ENCODE data around the gene FAM168B. TPM values are rescaled to one million over a fixed set of nuclear protein-coding genes. Genes with fewer than 3 reads are reported as not detected.
"Not testable (repeated sequence)": the region's sequence is repeated elsewhere in the genome, so short reads cannot be mapped to it uniquely, and the experiment has no call there.

The FAM168B gene
- total RNA-seq, 1 donor from 2014 or later = 98.2 TPM

DNA sequence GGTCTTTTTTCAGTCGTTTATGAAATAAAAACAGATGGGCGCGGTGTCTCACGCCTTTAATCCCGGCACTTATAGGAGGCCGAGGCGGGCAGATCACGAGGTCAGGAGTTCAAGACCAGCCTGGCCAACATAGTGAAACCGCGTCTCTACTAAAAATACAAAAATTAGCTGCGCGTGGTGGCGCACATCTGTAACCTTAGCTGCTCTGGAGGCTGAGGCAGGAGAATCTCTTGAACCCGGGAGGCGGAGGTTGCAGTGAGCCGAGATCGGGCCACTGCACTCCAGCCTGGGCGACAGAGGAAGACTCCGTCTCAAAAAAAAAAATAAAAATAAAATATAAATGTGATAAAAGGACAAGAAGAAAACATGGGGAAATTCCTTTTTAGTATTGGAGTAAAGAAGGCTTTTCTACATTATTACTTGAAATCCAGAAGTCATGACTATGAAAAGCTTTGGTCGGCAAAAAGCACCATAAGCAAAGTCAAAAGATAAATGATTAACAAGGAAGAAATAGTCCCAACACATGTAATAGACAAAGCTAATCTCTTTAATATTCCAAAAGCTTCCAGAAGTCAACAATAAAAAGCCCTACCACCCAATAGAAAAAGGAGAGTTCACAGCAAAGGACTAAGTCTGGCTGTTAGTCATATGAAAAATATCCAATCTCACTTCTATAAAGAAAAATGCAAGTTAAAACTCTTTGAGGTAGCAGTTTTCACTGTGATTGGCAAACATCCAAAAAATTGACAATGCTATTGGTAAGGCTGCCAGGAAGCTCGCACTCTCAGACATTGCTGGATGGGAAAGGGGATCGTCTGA lies 1.4 kb upstream of the FAM168B start:
- DNase-seq = peak; percentile 73

DNA sequence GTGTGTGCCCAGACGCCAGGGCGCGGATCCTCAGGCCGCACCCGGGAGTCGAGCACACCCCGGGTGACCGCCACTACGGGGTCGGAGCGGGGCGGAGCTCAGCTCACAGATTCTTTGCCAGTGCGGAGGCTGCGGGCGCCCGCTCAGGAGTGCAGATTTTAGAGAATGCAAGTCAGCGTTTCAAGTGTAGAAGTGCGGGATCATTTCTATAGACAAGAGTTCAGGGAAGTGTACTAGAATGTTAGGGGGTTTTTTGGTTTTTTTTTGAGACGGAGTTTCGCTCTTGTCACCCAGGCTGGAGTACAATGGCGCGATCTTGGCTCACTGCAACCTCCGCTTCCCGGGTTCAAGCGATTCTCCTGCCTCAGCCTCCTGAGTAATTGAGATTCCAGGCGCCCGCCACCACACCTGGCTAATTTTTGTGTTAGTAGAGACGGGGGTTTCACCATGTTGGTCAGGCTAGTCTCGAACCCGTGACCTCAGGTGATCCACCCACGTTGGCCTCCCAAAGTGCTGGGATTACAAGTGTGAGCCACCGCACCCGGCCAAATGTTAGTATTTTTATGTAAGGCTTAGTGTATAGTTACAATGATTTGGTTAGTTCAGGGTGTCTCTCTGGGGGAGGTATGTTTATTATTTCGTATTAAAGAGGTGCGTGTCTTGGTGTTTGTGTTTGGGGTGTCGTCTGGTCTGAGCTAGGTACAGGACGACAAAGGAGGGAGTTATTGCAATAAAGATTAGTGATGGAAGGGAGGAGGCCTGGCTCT lies 619 bp upstream of the FAM168B start:
- DNase-seq = no peak

DNA sequence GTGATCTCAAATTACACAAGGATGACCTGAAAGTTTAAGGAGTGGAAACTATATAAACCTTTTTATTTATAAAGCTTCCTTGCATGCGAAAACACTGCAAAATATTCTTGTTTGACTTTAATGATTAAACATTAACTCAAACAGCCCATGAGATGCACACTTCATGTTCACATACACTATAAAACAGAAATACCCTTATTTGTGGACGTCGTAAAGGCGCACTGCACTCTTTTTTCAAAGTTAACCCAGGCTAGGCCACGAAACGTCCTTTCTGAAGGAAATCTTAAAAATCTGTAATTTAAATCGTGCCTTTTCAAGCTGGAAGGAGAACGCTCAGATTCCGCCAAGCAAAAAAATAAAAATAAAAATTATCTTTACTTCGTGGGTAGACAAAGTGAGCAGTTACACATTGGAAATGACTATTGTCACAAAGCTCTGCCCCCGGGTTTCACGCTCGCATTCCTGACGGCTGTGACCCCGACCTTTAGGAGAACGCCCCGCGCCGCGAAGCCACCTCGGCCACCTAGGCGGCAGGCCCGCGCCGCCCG lies 728 bp downstream of the FAM168B start:
- peak; percentile 20 for DNase-seq

DNA sequence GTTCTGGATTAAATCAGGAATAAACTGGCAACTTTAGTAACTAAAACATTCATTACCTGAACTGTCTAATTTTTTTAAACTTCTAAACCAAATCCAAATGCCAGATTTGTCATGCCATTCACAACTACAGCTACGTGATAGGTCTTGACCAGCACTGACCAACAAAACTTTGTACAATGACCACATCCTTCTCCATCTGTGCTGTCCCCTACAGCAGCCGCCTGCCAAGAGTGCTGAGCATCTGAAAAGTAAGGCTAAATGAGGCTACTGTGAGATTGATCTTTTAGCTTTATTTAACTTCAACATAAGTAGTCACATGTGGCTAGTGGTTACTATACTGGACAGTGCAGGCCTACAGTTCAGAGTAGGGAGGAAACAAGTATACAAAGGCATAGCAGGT lies 7.6 kb downstream of the FAM168B start:
- peak; percentile 37 for DNase-seq

DNA sequence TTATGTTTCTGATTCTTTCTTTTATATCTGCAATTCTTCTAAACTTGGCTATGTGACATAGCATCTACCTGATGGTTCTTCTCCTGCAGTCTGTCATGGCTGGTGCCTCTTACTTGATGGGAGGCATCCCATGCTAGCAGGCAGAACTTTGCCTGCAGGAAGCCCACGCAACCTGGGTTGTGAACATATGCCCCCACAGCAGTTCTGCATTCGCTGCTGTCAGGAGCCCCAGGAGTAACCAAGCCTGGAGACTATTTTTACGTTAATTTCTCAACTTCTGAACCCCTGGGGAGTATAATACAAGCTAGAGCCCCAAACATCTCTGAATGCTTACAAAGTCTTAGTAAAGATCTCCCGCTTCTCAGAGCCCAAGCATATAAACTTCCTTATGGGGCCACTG lies 12.1 kb downstream of the FAM168B start:
- no peak for DNase-seq

GRCh38 chr2:131079931-131080330 lies 13.3 kb downstream of the FAM168B start:
- DNase-seq = not testable (repeated sequence)

- peak; percentile 21 for DNase-seq
These were observed 15.3 kb downstream of the FAM168B start for GRCh38 chr2:131077966-131078365.

- DNase-seq = peak; percentile 20
These were observed 15.9 kb downstream of the FAM168B start for GRCh38 chr2:131077182-131077846.

DNA sequence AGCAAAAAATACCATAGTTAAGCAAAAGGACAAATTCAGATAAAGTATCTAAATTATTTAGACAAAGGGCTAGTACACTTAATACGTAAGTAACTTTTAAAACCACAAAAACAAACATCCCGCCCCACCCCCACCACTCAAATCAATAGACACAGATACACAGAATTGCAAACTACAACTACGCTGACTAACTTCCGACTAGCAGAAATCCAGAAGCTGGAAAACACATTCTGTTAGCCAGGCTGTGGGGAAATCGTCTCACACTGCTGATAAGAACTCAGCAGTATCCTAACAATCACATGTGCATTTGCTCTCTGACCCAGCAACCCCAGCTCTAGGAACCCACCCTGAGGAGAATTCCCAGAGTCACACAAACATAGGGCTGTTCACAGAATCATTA lies 16.6 kb downstream of the FAM168B start:
- peak; percentile 71 for DNase-seq

GRCh38 chr2:131075578-131075977 lies 17.7 kb downstream of the FAM168B start:
- not testable (repeated sequence) for DNase-seq

- not testable (repeated sequence) for DNase-seq
These were observed 25.1 kb downstream of the FAM168B start for GRCh38 chr2:131068172-131068571.

GRCh38 chr2:131067465-131068125 lies 25.7 kb downstream of the FAM168B start:
- DNase-seq = no peak

- DNase-seq = no peak
These were observed 28.4 kb downstream of the FAM168B start for GRCh38 chr2:131064589-131065512.

DNA sequence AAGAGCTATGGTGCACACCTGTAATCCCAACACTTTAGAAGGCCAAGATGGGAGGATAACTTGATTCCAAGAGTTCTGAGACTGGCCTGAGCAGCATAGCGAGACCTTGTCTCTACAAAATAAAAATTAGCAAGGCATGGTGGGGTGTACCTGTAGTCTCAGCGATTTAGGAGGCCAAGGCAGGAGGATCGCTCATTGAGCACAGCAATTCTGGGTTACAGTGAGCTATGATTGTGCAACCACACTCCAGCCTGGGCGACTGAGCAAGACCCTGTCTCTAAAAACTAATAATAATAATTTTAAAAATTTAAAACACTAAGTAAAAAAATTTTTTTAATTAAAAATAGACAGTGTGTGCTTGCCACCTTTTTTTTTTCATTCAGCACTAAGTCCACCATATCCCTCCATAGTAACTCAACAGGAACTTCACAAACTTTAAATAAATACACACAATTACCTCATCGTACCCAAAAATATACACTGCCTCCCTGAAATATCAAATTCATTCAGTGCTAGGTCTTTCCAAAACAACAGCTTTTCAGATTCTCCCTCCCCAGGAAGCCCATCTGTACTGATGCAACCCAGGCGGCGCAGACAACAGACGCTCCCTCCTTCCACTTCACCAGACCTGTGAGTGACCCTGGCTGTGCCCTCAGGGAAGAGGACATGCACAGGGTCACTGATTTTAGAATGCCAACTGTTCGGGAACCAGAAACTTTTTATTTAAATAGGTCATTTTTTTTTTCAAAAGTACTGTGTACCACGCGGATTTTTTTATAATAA lies 29.6 kb downstream of the FAM168B start:
- no peak for DNase-seq

- no peak for DNase-seq
These were observed 34.3 kb downstream of the FAM168B start for GRCh38 chr2:131058920-131059319.

- no peak for DNase-seq
These were observed 34.9 kb downstream of the FAM168B start for GRCh38 chr2:131058214-131058843.

DNA sequence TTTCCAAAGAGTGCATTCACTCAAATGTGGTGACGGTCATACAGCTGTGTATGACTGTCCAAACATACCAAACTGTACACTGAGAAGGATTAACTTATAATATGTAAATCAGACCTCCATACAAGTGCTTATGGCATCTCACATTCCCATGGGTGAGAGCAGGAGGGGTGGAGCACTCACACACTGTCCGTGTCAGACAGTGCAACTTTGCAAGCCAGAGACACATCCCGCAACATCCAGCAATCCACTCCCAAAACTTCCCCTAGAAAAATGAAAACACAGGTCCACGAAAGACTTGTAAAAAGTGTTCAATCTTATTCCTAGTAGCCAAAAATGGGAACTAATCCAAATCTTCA lies 36.4 kb downstream of the FAM168B start:
- DNase-seq = no peak

DNA sequence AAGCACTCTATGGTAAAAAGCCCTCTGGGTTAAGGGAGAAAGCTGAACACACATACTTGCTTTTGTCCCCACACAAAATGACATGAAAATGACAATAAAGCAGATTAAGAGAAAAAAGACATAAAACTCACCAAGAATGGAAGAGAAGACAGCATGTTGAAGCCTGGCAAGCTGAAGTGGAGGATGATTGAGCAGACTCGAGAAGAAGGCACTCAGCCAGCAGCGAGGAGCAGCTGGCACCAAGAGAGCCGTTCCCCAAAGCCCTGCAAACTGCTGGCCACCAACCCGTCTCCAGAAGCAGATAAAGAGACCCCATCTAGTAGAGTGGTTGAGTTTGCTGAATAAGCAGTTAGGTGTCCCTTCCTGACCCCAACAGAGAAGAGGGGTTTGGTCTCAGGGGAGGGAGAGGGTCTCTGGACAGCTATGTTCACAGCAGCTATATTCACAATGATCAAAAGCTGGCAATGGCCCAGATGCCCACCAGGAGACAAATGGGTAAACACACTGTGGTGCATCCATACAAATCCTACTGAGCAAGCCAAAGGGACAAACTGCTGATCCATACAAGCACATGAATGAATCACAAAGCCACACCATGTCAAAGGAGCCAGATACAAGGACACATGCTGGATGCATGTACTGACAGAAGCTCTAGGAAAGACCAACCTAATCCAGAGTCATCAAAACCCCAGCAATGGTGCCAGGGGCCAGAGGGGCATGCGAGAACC lies 36.9 kb downstream of the FAM168B start:
- no peak for DNase-seq
